GM21360 (cell line): Measurements from ENCODE around the gene CDC14A.

ENCODE experiments used
- ATAC-seq: cut with Tn5 transposase; IDR thresholded peaks from one replicate; pipeline ENCODE4 v1.9.1; 2021; ENCODE audit warnings: mild to moderate bottlenecking, moderate library complexity; ENCODE audit not compliant: unreplicated experiment

The CDC14A gene

DNA sequence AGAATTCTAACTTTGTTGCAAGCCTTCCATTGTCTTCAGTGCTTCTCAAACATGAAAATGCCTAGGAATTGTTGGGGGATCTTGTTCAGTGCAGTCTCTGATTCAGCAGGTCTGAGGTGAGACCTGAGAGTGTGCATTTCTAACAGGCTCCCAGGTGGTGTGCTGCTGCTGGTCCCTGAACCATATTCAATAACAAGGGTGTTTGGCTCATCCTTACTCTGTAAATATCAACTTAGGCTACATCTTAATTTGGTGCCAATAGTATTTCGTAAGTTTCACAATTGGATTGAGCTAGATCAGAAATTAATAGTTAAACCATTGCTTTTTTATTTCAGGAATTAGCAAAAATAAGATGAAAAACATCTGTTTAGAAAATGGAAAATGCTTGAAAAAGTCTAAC, 126.5 kb downstream of the CDC14A start:
- ATAC-seq = no peak

DNA sequence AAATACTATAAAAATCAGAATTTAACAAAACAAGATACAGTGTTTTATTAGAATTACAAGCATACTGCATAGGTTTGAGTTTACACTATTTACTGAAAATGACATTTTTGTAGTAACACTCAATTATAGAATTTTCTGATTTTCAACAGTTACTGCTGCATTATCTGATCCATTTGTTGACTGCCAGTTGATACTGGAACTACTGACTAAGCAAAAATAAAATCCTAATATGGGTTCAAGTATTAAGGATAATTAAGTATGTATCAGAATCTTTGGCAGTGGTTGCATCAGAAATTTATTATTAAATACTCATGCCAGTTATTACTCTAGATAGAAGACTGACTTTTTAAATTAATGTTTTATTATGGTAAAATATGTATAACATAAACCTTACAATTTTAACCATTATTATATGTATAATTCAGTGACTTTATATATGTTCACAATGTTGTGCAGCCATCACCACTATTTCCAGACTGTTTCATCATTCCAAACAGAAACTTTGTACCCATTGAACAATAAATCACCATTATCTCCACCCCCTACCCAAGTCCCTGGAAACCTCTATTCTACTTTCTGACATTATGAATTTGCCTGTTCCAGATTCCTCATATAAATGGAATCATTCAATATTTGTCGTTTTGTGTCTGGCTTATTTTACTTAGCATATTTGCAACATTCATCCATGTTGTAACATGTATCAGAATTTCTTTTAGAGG, 127.5 kb downstream of the CDC14A start:
- no peak for ATAC-seq

DNA sequence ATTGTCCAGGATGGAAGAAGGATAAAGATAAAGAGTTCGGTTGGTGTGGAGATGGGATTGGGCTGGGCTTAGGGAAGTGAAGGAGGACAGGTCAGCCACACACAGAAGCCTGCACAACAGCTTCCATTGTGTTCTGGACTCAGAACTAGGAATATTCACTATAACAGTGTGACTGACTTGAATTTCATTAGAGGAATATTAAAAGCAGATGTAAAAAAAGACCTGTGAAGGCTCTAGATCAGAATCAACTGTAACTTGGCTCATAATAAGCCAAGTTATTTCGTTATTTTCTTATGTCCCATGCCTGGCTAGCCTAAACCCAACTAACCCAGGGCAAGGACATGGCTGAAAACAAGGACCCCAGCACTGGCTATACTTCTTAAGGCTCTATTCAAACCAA, 129.0 kb downstream of the CDC14A start:
- ATAC-seq = no peak

DNA sequence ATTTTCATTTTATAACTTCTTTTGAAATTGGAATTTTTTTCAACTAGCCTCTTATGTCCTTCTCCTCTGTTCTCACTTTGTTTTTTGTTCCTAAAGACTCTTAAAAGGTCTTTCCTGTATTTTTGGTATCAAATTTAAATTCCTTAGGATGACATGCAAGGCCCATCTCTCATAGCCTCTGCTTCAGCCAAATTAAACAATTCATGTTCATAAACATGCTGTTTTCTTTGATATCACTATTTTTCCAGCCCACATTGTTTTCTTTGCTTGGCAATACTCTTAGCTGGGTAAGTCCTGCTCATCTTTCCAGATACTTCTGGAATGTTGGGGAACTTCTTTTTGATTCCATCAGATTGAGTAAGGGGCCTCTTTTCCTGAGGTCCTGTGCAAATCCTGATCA, 129.9 kb downstream of the CDC14A start:
- ATAC-seq = no peak

DNA sequence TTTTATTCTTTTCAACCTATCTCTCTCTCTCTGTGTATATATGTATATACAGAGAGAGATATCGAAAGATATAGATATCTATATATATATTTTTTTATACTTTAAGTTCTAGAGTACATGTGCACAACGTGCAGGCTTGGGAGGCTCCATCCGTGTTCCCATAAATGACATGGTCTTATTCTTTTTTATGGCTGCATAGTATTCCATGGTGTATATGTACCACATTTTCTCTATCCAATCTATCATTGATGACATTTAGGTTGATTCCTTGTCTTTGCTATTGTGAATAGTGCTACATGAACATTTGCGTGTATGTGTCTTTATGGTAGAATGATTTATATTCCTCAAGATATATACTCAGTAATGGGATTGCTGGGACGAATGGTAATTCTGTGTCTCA, 130.4 kb downstream of the CDC14A start:
- no peak for ATAC-seq

DNA sequence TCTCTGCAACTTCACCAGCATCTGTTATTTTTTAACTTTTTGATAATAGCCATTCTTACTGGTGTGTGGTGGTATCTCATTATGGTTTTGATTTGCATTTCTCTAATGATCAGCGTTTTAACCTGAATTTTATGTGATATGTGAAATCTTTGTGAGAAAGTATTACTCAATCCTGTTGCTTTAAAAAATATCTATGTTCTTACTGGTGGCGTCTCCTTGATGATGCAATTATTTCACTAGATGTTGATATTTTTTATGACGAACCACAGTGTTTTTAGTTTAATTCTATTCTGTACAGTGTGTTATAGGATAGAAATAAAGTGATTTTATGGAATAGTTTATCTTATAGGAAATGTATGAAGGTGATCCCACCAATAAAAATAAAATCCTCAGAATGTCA, 130.9 kb downstream of the CDC14A start:
- no peak for ATAC-seq

DNA sequence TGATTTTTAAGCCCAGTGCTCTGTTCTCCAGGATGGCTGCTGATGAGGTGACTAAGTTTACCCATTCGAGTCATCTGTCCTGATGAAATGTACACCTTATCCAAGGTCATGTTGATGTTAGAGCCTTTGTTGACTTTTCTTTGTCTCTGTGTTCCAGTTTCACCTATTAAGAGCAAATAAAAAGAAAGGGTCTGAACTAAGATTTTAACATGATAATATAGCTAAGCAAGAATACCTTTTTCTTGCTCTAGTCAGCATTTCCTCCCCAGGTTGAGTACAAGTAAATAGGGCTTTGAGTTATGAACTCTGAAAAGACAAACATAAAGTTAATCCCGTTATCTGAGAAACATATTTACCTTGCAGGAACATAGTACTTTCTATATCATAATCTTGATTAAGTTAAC, 133.6 kb downstream of the CDC14A start:
- no peak for ATAC-seq

DNA sequence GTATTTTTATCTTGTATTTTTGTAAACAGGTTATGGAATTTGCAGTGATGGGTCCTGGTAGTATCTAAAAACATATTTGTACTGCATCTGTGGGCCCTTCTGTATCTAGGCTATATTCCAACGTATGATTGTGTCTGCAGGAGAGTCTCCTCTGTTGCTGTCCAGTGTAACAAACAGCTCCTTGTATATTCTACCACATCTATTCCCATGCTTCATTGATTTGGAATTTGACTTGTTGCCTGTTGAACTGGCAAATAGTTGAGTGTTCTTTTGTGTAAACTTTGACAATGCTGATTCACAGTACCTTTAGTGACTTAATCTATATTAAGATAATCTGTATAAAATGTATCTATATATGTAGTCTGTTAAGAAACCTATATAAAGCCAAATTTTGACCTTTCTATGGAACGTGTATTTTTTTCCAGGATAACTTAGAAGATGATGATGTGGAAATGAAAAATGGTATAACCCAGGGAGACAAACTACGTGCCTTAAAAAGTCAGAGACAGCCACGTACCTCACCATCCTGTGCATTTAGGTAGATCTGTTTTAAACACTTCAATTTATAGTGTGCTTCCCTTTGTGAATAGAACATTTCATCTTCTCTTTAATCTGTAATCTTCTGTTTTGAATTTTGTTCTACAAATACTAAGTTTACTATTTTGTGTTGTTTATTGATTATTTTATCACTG, 142.2 kb downstream of the CDC14A start:
- ATAC-seq = no peak

DNA sequence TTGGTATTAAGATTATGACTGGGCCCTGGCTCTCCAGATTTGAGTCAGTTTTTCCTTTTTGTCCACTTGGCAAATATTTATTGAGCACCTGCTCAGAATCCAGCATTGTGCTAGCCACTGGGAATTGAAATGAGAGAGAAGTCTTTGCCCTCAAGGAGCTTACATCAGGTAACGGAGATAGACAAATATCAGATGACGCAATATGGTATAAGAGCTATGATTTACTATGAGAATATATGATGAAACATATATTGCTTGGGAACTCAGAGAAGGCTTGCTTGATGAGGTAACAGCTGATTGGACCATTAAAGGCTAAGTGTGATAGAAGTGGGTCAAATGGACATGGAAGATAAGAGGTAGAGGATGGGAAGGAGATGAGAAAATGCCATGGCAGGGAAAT, 144.6 kb downstream of the CDC14A start:
- ATAC-seq = no peak

DNA sequence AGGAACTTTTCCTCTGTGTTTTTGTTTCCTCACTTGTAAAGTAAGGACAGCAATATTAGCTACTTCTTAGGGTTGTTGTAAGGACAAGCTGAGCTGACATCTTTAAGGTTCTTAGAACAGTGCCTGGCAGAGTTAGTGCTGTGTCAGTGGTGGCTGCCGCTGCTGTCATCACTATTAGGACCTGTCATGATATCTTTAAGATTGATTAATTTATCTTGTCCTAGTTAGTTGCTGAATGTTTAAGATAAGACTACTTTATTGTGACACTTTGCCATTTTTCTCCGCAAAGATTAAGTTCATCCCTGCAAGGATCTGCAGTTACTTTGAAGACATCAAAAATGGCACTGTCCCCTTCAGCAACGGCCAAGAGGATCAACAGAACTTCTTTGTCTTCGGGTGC, 145.5 kb downstream of the CDC14A start:
- no peak for ATAC-seq

DNA sequence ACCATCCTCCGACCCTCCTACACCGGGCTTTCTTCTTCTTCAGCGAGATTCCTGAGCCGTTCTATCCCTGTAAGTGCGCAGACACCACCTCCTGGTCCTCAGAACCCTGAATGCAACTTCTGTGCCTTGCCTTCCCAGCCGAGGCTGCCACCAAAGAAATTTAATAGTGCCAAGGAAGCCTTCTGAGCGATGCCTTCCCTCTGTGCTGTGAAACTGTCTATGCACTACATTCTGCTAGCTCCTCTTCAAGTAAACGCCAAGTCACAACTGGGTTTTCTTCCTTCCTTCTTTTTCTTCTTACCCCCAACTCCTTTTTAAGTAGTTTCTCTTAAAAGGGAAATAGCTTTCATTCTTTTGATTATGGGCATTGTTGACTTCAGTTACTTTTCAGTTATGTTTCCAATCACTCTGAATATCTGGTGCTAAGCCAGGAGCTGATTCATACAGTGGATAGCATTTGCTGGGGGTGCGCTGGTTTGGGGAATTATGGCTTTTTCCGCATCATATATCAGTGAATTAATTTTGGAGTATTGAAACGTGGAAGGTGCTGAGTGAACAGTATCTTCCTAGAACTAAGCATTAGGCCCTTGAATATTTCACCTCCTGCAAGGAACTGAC, 147.0 kb downstream of the CDC14A start:
- no peak for ATAC-seq

DNA sequence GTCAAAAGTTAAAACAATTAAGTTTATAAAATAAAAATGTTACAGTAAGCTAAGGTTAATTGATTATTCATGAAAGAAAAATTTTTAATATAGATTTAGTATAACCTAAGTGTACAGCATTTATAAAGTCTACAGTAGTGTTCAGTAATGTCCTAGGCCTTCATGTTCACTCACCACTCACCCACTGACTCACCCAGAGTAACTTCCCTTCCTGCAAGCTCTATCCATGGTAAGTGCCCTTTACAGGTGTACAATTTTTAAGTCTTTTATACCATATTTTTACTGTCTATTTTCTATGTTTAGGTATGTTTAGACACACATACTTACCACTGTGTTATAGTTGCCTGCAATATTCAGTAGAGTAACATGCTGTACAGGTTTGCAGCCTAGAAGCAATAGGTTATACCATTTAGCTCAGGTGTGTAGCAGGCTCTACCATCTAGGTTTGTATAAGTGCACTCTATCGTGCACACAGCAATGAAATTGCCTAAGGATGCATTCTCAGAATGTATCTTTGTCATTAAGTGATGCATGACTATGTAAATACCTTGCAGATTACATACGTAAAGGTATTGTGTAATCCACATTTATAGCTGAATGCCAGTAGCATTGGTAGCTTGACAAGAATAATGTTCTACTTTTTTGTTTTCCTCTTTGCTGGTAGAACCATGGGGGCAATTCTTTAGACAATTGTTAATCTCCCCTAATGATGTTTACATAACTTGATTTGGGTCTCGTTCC, 149.9 kb downstream of the CDC14A start:
- no peak for ATAC-seq

DNA sequence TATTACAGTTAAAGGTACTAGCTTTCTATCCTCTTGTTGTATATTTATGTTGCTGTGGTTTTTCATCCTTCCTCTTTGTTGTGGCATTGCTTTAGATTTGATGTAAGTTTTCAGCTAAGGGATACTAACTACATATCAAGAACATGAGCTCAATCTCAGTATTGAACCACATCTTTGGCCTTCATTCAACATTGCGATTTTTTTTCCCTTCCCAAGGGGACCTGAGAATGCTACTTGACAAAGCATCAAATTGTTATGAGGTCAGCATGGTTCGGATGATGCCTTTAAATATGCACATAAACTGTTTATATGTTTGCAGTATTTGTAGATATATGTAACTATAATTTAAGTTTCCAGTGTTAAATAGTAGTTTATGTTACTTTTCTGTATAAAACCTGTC, 153.9 kb downstream of the CDC14A start:
- no peak for ATAC-seq

DNA sequence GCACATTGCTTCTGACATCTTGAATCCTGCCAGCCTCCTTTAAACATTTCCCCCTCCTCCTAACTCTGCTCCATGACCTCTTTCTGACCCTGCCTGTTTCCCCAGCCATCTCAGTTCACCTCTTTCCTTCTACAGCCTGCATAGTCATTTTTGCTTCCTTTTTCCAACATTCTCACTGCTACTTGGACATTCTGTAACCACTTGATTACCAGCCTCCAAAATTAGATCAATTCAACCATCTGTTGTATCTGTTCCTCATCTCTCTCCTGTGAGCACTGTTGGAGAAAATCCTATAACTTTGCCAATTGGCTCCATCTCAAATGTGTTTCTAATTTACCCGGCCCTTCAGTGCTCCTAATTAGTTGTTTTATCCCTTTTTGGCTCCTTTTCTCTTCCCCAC, 158.1 kb downstream of the CDC14A start:
- ATAC-seq = no peak

DNA sequence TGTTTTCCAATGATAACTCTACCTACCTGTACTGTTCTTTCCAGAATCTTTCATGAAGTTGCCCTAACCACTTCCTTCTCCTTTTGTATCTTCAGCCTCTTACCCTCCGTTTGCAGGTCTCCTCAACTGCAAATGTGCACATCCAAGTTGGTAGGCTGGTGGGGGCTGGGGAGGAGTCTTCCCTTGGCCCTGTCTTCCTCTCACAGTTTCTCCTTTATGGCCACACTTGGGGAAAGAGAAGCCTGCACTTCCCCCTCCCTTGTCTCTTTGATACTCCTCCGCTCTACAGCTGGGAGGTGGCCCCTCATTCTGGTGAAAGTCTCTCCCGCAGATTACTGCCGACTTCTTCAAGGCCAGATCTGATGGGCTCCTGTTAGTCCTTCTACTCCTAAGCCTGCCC, 158.8 kb downstream of the CDC14A start:
- no peak for ATAC-seq

DNA sequence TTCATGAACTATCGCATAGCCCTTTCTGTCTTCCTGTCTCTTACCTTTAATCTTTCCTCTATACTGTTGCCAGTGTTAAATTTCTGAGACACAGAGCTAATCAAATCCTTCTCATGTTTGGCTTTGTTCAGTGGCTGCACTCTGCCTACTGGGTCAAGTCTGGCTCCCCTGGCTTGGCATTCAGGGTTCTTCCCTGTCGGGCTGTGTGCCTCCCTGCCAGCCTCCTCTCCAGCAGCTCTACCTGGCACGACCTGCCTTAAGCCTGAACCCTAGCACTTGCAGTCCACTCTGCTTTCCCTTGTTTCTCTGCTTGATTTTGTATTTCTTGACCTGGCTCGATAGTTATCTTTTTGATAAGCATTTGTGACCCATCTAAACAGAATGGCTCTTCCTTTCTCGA, 159.5 kb downstream of the CDC14A start:
- ATAC-seq = no peak

DNA sequence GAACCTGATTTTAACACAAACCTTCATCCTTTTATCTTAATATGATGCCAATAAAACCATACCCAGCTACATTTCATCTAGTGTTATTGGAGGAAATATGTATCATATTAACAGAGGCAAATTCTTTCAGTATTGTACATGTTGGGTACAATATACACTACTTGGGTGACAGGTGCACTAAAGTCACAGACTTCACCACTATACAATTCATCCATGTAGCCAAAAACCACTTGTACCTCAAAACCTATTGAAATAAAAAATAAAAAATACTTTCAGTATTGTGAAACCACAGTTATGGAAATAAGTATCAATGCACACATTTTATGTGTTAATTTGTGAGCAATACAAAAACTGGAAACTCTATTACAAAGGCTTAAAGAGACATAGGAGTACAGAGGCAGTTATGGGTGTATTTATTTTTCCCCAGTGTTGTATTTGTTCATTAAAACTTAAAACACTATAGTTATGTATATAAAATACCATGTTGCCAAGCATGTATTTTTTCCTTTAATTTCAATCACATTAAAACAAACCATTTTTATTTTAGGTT, 160.6 kb downstream of the CDC14A start:
- no peak for ATAC-seq

DNA sequence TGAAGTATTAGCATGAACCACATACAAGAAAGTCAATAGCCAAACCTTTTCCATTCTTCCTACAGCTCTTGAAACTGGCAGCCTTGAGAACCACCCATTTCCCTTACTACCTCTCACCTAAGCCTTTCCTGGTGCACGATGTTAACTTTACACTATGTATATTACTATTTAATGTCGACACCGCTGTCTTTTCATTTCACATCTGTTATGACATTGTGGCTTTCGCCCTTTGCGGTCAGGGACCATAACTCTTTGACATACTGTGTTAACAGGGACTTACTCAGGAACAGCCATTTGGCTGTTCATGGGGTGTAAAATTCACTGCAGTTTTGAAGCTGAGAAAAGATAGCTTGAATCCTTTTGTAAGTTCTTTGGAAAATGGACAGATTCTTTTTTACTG, 164.6 kb downstream of the CDC14A start:
- no peak for ATAC-seq

DNA sequence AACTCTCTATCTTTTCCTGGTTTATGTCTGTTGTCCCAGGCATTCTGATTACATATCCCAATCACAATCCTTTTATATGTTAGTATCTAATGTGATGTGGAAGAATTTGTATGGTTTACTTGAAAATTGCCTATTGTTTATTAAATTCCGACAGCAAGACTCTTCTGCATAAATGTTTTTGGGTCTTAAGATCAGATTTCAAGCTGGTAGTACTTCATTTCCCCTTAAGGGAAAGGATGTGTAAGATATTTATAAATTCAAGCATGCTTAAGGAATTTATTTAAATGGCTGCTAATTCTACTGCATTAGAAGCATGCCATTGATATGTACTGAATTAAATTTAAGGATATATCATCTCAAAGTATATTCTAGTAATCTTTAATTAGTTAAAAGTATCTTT, 165.2 kb downstream of the CDC14A start:
- no peak for ATAC-seq

DNA sequence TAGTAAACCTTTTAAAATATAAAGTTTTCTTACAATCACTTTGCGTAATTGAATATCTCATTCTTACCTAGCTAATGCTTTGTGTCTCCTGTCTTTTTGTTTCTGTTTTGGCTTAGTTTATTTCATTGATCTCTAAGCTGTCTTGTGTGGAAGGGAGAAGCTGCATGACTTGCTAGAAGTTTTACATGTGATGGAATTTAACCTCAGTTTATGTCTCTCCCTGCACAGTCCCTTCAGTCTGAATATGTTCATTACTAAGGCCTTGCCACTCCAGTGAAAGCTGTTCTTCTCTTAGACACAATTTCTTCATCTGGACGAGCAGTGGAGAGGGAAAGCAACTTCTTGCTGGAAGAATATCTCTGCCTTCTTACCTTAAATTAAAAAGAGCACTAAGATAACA, 165.7 kb downstream of the CDC14A start:
- ATAC-seq = no peak

DNA sequence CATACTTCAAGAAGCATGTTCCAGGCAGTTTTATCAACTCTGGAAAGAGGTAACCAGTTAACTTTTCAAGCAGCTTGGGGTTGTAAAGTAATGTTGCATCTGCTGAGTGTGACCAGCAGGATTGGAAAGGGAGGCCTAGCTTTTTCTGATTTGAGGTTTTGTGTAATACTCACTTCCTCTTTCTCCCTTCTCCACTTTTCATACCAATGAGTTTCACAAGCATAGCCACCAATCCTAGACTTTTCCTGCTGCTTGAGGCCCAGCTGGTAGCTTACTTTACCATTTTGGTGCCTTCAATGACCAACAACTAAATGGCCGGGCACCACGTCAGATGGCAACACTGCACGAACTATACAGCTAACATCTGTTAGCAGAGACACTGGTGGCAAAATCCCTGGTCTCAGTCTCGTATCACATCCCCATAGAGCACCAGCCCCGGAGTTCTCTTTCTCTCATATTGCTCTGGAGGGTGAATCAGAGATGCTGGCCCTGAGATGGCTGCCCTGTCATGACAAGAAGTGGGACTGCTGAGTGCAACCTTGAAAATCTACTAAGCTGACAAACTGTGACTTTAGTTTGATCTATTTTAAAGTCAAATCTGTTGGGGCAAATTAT, 170.8 kb downstream of the CDC14A start:
- ATAC-seq = peak; percentile 96
